CD4-positive, alpha-beta T cell treated with Interleukin-4 for 4 hours (primary cell): ENCODE measurements around the gene COA3.
A peak's percentile ranks its signal among the peaks of the same experiment; 100 is the strongest.

Experiments used
- DNase-seq: peaks from one replicate; pipeline ENCODE4 v3.0.0-alpha.2; 2020

Gene COA3, protein sequence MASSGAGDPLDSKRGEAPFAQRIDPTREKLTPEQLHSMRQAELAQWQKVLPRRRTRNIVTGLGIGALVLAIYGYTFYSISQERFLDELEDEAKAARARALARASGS

DNA sequence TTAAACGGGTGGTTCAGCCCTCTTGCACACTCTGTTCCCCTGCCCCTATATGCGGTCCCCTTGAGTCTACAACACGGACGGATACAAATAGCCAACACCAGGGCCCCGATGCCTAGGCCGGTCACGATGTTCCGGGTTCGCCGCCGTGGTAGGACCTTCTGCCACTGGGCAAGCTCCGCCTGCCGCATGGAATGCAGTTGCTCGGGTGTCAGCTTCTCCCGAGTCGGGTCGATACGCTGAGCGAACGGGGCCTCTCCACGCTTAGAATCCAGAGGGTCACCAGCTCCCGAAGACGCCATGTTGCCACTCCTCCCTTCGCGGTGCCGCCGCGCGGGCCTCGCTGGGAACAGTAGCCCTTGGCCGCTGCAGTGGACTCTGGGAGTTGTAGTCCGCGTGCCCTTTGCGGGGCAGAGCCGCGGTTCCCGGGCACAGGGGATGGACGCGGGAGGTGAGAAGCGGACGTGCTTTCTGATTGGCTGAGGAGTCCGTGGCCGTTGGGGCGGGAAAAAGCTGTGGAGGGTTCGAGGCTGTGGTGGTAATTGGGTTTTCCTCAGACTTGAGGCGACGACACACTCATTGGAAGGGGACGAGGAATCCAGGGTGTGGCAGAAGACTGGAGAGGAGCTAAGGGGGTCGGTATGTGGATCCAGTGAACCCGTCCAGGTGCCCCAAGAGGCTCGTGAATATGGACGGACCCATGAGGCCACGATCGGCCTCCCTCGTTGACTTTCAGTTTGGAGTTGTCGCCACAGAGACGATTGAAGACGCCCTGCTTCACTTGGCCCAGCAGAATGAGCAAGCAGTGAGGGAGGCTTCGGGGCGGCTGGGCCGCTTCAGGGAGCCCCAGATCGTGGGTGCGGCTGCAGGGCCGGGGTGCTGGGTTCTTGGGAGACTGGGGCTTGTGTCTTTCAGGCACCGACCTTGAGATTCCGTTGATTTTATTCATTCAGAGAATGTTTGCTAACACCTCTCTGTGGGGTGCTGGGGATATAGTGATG is at the start of gene COA3, which contains the start of gene CNTD1:
Gene COA3, minus strand, starts transcription at position 322 of the 998 bp plus-strand sequence. Its CDS starts 23 bp downstream, at position 299.
Gene CNTD1, plus strand, starts transcription at position 479 of the 998 bp plus-strand sequence. Its CDS starts 207 bp downstream, at position 686.
- peak; percentile 72 for DNase-seq

DNA sequence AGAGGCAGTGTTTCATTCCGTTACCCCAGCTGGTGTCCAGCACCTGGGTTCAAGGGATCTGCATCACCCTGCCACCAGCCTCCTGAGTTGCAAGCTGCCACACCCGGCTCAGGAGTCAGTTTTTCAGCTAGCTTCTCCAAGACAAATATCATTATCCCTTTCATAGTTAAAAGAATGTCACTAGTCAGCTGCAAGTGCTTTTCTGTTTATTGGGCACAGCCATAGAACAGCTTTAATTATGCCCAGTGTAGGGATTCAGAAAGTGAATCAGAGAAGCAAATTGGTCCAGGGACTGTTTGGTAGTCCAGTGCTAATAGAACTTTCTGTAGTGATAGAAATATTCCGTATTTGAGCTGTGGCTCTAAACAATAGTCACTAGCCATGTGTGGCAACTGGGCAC is 49.6 kb upstream of the COA3 start:
- DNase-seq = no peak

DNA sequence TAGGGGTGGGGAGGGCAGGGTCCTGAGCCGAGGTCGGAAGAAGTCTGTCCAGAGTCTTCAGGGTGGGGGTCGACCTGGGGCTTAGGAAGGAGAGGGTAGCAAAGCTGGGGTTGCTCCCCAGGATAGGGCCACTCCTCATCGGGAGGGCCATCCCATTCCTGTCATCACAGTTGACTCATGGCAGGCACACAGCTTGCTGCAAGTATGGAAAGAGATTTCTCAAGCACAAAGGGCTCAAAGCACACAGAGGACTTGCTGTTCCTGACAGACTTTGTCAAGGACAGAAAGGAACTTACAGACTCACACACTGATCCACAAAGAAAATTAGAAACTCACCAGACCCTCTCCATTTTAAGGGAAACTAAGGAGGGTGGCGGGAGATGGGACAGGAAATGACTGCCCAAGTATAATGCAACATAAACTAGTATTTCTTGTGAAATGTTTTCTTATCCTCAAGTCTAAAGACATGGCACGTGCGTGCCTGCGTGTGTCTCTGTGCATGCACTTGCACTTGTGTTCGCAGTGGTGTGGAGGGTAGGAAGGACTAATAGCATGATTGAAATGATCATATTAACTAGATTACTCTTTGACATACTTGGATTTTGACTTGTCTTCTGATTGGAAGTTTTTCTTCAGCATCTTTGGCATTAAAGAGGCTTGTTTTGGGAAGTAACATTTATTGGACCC is 48.2 kb upstream of the COA3 start:
- no peak for DNase-seq

DNA sequence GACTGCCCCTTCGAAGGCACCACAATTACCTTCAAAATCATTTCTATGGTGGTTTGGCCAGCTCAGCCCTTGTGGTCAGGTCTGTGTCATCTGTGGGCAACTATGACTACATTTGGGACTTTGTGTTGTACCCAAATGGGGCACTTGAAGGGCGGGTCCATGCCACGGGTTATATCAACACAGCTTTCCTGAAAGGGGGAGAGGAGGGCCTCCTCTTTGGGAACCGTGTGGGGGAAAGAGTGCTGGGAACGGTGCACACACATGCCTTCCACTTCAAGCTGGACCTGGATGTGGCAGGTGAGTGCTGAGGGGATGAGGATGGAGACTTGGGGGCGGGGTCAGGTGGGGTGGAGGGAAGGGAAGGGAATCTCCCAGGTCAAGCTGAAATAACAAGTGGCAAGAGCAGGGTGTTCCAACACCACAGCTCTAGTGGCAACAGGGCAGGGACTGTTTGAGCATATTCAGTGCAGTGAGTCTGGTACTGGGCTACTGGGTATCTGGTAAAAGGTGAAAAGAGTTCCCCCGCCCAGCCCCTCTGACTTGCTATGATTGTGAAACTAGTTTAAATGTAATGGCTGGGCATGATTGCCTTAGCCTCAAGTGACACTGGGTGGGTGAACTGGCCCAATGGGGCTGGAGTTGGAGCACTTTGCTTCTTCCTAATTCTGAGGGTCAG is 47.6 kb upstream of the COA3 start:
- no peak for DNase-seq

DNA sequence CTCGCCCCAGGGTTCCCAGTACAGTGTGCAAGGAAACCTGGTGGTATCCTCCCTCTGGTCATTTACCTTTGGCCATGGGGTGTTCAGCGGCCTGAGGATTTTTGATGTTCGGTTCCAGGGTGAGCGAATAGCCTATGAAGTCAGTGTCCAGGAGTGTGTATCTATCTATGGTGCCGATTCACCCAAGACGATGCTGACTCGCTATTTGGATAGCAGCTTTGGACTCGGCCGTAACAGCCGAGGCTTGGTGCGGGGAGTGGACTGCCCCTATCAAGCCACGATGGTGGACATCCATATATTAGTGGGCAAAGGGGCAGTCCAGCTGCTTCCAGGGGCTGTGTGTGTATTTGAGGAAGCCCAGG is 47.0 kb upstream of the COA3 start:
- DNase-seq = no peak

DNA sequence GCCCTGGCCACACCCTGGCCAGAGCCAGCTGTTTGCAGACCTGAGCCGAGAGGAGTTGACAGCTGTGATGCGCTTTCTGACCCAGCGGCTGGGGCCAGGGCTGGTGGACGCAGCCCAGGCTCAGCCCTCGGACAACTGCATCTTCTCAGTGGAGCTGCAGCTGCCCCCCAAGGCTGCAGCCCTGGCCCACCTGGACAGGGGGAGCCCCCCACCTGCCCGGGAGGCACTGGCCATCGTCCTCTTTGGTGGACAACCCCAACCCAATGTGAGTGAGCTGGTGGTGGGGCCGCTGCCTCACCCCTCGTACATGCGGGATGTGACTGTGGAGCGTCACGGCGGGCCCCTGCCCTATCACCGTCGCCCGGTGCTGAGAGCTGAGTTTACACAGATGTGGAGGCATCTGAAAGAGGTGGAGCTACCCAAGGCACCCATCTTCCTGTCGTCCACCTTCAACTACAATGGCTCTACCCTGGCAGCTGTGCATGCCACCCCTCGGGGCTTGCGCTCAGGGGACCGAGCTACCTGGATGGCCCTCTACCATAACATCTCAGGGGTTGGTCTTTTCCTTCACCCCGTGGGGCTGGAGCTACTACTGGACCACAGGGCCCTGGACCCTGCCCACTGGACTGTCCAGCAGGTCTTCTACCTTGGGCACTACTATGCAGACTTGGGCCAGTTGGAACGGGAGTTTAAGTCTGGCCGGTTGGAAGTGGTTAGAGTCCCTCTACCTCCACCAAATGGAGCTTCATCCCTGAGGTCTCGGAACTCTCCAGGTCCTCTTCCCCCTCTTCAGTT is 46.5 kb upstream of the COA3 start:
- no peak for DNase-seq

DNA sequence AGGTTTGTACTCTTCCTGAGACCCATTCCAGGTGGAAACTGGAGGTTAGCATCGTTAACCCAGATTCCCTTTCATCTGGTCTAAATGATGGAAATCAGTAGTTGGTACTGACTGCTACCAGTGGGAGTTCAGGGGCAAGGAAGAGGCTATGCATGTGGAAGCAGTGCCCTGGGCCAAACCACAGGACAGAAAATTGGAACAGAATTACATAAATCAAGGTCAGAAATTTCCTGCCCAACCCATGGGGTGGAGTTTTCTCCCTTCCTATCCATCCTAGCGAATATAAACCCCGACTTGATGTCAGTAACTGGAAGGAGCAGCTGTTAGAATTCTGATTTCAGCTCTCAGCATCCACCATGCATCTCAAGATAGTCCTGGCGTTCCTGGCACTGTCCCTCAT is 45.8 kb upstream of the COA3 start, which contains the start of gene AOC2:
Gene AOC2, plus strand, starts transcription at position 310 of the 400 bp plus-strand sequence. Its CDS starts 47 bp downstream, at position 357.
- no peak for DNase-seq

DNA sequence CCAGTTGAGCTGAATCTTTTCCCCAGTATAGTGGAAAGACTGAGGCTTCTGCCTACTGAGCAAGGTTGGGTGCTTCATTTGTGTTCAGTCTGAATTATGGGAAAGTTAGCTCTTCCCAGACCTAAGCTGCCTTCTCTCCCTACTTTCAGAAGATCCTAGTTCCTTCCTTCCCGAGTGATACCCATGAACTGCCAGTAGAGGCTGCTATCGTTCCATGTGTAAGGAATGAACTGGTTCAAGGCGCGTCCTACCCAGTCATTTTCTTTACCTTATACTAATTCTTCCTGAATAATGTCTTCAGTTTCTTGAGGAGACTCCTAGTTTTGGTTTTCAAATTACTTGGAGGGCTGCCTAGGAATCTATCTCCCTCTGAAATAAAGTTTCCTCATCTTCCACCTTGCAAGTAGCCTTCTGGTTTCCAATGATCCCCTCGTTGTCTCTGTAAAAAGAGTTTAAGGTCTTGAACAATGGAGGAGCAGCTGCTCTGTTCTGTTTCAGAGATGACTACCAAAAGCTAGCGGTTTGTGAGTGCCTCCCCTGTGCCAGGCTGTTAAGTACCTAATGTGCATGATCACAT is 44.9 kb upstream of the COA3 start:
- peak; percentile 14 for DNase-seq

DNA sequence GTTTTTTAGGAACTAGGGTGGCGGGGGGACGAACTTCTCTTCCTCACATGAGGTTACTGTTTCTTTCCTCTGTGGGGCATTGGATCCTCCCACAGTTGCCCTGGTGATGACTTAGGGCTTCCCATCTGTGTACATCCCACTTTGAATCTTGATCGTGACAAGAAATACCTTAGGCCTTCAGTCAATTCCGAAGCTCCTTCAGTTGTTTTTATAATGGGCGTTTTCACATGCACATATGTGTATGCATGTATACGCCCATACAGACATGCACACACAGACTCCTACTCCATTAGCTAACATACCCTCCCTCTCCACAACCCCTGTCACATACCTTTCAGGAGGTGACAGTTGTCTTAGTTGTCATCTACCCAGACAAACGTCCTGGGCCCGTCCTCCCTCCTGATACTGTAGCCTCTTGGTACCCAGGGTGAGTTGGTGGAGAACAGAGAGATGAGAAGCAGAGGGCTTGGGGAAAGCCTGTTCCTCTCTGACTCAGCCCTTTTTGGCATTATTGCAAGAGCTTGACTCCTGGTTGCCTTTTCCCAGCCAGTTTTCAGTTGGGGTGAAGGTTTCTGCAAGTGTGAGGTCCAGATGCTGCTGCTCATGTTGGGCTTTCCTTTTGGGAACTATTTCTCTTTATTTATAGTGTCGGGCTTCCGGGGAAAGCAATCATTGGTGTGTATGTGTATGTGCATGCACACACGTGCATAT is 43.6 kb upstream of the COA3 start:
- no peak for DNase-seq

DNA sequence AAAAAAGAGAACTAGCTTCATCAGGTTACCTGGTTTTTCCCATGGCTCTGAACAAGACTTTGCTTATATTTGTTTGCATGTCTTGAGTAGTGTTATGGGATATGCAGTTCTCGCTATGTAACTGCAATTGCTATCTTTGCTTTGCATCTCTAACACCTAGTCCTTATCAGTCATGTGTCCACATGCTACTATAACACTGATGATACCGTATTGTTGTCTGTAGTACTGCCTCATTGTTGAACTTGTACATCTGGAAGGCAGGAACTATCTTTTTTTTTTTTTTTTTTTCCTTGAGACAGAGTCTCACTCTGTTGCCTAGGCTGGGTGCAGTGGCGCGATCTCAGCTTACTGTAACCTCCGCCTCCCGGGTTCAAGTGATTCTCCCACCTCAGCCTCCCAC is 37.2 kb upstream of the COA3 start:
- no peak for DNase-seq

DNA sequence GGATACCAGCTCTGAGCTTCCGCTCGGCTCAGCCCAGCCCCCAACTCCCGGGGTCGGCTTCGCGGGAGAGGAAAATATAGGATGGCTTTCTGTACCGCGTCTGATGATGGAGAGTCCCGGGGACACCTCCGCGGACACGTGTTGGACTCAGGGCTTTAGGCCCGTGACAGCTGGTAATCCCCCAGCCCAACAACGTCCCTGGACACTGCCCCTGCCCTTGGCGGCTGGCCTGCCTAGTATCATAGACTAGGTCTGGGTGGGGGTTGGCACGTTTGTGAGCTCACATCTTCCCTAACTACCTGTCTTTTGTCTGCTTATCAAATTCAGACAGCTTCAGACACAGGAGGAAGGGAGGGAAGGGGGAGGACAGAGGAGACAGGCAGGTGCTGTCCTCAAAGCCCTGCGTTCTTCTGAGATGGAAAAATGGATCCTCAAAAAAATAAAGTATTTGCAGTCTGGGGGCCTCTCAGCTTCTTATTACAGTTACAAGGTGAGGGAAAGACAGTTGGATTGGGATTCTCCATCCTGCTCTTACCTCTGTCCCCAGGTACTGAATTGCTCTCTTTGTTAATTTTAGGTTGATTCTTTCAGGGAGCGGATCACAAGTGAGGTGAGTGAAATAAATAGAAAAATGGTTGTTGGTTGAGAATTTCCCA is 35.4 kb upstream of the COA3 start:
- no peak for DNase-seq

DNA sequence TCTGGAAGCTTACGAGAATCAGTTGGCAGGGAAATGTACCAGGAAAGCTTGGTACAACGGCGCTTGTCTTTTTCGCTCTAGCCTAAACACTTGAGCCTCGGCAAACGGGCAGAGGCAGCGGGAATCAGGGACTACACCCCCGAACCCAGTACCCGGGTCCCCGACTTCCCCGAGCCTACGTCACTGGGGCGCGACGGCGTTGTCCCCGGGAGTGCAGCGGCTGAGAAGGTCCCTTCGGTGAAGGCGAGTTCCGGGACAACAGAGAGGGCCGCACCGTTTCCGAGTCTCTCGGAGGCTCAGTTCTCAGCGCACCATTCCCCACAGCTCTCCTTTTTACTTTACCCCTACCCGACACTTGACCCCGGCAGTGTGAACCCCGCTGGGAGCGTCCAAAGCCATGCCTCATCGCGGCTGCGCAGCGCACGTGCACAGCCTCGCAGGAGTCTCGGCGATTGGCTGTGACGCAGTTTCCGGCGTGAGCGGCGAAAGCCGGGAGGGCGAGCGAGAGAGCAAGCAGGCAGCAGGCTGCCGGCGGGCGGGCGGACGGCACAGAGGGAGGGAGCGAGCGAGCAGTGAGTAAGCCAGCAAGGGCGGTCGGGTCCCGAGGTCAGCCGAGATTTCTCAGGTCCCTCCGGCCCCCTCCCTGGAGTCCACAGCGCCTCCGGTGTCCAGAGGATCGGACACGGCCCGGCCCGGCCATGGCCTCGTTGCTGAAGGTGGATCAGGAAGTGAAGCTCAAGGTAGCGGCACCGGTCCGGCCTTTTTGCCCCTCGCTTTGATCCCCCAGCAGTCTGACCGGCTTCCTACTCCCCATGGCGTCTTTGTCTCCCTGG is 34.6 kb upstream of the COA3 start, which contains the start of gene PSME3:
Gene PSME3, plus strand, starts transcription at position 464 of the 833 bp plus-strand sequence. Its CDS starts 235 bp downstream, at position 699.
- peak; percentile 87 for DNase-seq

DNA sequence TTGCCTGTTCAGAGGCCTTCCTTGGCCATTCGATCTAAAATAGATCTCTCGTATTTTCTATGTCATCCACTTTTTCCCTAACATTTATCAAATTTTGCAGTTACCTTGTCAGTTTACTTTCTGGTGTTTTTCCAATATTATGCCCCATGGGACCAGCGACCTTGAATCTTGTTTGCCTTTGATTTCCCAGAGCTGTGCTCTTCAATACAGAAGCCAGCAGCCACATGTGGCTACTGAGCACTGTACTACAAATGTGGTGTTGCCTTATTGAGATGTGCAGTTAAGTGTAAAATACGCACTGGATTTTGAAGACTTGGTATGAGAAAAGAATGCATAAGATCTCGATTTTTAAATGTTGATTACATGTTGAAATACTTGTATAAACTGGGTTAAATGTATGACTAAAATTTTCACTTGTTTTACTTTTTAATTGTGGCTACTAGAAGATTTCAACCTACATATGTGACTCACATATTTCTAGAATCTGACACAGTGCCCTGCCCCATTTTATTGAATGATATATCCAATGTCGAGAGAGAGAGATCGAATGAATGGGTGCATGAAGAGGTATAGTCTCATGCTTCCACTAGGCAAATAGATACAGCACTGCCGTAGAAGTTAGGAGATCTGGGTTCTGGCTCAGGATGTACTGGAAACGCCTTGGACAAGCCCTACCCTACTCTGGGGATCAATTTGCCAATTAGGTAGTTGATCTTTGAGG is 33.9 kb upstream of the COA3 start:
- DNase-seq = peak; percentile 5

DNA sequence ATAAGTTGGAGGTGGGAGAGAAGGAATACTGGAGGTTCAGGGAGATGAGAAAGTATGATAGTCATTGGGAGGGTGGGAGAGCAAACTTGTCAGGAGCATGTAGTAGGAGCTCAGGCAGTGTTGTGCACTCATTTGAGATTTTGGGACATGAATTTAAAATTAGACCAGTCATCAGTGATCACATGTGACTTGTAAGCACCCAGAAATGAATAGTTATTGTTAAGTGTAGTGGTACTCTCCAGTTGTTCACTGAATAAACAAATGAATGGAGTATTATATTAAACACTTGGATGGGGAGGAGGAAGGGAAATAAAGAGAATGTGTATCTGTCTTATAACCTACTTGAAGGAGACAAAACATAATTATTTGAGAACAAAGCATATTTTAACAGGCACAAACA is 32.5 kb upstream of the COA3 start:
- no peak for DNase-seq

DNA sequence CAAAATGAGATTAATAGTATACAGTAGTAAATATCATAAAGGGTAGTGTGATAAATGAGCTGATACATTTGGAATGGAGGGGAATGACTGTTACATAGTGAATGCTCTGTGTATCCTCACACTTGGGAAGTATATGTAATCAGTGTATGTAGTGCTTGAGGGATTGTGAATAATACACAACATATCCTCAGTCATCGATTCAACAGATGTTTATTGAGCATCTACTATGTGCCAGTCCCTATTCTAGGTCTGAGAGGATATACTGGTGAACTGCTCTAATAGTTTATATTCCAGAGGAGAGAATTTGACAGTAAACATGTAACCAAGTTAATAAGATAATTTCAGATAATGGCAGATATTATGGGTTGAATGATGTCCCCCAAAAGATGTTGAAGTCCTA is 29.0 kb upstream of the COA3 start:
- DNase-seq = no peak

DNA sequence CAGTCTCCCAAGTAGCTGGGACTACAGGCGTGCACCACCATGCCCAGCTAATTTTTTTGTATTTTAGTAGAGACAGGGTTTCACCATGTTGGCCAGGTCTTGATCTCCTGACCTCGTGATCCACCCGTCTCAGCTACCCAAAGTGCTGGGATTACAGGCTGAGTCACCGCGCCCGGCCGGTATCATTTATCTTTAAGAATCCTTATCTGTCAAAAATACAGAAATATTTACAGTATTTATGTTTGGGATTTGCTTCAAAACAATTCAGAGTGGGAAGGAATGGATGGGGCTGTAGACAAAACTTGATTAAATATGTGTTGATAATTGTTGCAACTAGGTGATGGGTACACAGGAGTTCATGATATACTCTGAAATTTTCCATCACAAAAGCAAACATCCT is 22.7 kb upstream of the COA3 start:
- DNase-seq = no peak

DNA sequence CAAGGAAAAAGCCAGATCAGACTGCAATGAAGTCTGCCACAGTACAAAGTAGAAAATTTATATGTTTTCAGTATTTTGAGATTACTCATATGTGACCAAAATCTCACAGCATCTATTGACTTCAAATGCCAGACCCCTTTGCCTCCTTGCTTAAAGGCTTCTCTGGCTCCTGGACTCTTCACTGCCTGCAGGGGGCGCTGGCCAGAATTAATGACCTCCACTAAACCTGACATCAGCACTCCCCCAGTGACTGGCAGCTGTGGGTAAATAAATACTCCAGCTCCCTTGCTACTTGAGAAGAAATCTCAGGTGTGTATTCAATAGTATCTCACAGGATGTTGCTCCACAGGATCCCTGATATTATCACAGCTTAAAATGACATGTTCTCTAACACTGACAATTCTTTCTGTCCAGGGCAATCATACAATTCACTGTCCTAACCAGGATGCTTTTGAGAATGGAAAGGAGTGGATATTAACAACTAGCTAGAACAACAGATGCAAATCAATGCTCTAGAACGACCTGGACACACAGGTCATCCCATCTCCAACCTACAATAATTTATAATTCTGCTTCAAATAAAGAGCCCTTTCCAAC is 21.5 kb upstream of the COA3 start:
- peak; percentile 64 for DNase-seq

DNA sequence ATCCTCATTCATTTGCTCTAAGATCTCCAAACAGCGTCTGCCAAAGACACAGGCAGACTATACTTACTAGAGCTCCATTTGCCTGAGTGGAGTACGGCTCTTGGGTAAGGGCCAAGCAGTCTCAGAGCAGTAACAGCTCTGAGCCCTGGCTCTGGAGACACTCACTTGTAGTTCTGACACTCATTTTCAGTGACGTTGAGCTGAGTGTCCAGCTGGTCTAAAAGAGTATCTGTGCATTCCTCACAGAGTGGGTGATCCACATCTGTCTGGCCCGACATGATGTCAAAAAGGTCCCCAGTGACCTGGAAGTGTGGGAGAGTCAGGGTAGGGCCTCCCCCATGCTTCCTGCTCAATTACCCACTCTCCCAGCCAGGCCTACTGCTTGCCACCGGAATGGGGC is 19.9 kb upstream of the COA3 start:
- no peak for DNase-seq
